ENCODE measurements around the gene RTEL1.
A peak's percentile ranks its signal among the peaks of the same experiment; 100 is the strongest.
"Not testable (repeated sequence)": the region's sequence is repeated elsewhere in the genome, so short reads cannot be mapped to it uniquely, and the experiment has no call there.

Gene RTEL1

DNA sequence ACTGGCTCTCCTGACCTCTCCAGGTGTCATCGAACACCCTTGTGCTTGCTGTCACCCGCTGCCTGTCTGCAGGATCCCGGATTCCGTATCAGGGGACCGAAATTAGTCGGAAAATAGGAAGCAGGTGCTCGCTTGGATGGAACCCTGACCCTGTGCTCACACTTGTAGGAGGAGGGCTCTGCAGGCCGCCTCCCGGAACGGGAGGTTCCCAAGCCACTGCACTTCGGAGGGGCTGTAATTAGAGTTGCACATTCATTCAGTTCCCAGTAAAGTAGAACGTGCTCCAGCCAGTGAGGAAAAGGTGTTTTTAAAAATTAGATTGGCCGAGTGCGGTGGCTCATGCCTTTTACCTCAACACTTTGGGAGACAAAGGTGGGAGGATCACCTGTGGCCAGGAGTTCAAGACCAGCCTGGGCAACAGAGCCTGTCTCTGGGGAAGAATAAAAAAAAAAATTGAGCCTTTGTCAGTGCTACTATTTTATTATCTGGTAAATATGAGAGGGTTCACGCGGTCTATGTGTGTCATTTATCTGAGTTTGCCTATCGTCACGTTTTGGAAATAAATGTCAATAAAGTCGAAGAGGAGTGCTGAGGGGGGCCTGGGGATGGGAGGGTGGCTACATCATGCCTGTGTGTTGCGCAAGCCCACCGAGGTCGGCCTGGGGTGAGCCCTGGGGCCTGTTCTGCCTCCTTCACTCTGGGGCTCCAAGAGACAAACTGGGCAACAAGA lies 29.7 kb upstream of the RTEL1 start:
- peak; percentile 78 for DNase-seq

GRCh38 chr20:63630956-63631355 lies 27.2 kb upstream of the RTEL1 start:
- DNase-seq: not testable (repeated sequence)

- not testable (repeated sequence) for DNase-seq
Measured at GRCh38 chr20:63631426-63631825, 26.7 kb upstream of the RTEL1 start.

DNA sequence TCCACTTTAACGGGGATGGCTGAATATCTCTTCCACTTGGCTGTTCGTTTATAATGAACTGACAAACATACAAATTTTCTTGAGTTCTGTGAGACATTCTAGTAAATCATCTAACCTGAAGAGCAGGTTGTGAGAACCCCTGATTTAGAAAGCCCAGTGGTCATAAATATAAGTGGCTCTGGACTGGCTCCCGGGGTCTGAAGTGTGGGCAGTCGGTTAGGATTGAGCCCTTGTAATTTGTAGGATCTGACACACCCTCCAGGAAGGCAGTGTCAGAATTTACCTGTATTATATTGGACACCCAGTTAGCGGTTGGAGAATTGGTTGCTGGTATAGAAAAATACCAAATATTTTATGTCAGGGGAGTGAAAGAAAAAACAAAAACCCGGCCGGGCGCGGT lies 24.4 kb upstream of the RTEL1 start:
- no peak for DNase-seq

GRCh38 chr20:63635431-63636141 lies 22.5 kb upstream of the RTEL1 start:
- no peak for DNase-seq

DNA sequence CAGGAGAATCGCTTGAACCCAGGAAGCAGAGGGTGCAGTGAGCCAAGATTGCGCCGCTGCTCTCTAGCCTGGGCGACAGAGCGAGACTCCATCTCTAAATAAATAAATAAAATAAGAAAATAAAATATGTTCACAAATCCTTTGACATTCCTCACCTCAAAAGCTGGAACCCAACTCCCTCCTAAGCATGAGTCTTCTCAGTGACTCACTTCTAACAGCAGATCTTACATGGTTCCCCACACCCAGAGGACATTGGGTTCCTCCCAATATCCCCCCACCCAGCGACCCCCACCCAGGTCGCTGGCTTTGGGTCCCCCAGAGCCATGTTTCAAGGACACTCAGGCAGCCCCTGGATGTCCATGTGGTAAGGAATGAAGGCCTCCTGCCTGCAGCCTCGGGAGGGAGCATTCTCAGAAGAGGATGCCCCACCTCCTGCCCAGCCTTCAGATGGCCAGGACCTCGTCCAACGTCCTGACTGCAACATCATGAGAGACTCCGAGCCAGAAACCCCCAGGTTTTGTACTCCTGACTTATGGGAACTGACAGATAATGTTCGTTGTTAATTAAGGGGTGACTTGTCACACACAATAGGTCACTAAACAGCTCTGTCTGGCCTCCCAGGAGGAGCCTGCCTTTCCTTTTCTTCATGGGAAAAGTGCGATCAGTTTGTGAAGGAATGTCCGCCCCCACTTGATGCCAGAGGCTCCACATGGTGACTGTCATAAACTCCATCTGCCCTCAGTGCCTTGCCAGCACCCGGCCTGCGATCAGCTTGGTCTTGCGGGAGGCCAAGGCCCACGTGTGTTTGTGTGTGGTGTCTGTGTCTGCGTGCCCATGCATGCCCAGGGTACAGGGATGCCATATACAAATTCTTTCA lies 21.1 kb upstream of the RTEL1 start:
- no peak for DNase-seq

- DNase-seq: no peak
Measured at GRCh38 chr20:63639093-63639975, 18.8 kb upstream of the RTEL1 start.

- no peak for DNase-seq
Measured at GRCh38 chr20:63640086-63640485, 18.0 kb upstream of the RTEL1 start.

DNA sequence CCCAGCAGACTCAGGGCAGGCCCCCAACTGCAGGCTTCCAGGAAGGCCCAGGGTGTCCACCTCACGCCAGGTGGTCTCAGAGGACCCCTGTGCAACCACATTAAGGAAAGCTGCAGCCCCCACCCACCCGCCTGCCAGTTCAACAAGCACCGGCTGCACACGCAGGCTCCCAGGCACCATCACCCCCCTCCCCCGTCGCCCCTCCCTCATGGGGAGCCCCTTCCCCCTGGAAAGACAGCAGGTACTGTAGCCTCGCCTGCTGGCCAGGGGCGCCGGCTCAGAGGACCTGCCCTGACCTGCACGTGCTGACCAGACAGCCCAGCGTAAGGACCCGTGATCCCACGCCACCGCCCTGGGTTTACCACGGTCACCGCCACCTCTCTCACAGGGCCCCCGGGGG lies 17.4 kb upstream of the RTEL1 start:
- DNase-seq: not testable (repeated sequence)

- DNase-seq: no peak
Measured at GRCh38 chr20:63641146-63641791, 16.8 kb upstream of the RTEL1 start.

GRCh38 chr20:63641792-63642523 lies 16.2 kb upstream of the RTEL1 start:
- DNase-seq: peak; percentile 86

DNA sequence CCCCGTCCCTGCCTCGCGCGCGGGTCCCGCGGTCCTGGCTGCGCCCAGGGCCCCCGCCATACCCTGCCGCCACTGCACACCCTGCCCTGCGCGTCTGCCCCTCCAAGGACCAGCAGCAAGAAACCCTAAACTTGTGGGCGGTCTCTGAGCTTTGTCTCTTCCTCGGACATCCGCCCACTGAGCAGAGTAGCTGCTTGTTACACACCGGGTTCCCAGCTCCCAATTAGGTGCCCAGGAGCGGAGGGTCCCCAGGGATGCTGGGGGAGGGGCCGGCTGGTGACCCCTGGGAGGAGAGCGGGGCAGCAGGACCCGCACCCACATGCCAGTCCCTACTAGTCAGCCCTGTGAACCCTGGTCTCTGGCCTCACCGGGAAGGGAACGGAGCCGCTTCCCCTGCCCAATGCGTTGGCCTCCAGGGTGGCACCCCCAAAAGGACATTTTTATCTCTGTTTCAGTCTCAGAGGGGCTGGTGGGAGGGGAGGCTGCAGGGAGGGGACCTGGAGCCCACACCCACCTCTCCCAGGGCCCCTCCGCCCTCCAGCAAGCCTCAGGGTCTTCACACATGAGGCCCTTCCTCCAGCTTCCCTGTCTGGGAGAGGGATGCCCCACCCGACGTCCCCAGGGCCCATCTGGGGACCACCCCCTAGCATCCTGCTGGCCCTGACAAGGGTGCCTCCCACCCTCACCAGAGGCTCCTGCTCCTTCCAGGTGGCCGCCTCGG lies 15.4 kb upstream of the RTEL1 start:
- DNase-seq: no peak

DNA sequence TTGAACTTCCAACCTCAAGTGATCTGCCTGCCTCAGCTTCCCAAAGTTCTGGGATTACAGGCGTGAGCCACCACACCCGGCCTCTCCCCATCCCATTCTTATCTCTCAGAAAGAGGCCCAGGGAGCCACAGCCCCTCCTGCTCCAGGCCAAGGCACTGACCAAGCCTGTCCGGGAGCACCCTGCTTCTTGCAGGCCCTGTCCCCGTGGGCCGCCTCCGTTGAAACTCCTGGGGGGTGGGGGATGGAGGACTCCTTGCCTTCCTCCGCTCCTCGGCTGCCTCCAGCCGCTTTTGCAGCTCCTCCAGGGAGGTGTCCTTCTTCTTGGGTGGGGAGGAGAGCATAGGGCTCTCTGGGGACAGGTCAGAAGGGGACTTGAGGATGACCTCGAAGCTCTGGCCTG lies 14.6 kb upstream of the RTEL1 start:
- DNase-seq: no peak

- no peak for DNase-seq
Measured at GRCh38 chr20:63643946-63644345, 14.2 kb upstream of the RTEL1 start.

GRCh38 chr20:63645218-63645617 lies 12.9 kb upstream of the RTEL1 start:
- DNase-seq: no peak

DNA sequence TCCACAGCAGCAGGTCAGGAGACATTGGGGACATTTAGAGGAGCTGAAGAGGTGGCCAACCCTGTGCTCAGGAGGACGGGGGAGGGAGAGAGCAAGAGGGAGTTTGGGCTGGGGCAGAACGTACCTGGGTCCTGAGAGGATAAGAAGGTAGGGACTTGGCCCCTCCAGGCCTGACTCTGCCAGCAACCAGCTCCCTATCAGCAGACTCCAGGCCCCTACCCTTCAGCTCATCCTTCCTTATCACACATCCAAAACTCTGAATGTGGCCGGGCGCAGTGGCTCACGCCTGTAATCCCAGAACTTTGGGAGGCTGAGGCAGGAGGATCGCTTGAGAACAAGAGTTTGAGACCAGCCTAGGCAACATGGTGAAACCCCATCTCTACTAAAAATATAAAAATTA lies 9.9 kb upstream of the RTEL1 start:
- no peak for DNase-seq

GRCh38 chr20:63648895-63649589 lies 9.1 kb upstream of the RTEL1 start:
- no peak for DNase-seq

DNA sequence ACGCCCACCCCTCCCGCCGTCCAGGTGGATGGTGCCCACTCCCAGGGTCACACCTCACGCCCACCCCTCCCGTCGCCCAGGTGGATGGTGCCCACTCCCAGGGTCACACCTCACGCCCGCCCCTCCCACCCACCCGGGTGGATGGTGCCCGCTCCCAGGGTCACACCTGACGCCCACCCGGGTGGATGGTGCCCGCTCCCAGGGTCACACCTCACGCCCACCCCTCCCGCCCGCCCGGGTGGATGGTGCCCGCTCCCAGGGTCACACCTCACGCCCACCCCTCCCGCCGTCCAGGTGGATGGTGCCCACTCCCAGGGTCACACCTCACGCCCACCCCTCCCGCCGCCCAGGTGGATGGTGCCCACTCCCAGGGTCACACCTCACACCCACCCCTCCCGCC lies 7.6 kb upstream of the RTEL1 start:
- not testable (repeated sequence) for DNase-seq

DNA sequence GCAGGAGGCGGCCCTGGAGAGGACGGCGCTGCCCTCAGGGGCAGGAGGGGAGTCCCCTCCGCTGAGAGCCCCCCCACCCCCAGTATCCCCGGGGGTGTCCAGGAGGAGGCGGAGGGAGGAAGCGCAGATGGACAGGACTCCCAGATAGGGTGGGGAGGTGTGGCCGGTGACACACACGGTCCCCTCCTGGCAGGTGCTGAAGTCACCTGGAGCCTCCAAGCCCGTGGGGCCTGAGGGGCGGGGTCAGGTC lies 6.2 kb upstream of the RTEL1 start:
- DNase-seq: no peak

Data from NCI-H774 (cell line).